HepG2 (cell line): ENCODE data around the gene IST1. TPM values are rescaled to one million over a fixed set of nuclear protein-coding genes. Genes with fewer than 3 reads are reported as not detected.

Source experiments
- EHMT2 ChIP-seq: fragments of 200-600 bp; sonication (generic); IDR thresholded peaks from 2 replicates; pipeline ENCODE4 v1.7.0; 2017; ENCODE audit warnings: antibody characterized with exemption, low read depth, low read length, borderline replicate concordance
- KAT7 ChIP-seq: IDR thresholded peaks from 2 replicates; pipeline ENCODE4 v1.6.1; 2018; ENCODE audit warnings: borderline replicate concordance, missing compliant biosample characterization
- MTA1 ChIP-seq: sonication (generic); formaldehyde crosslinking; IDR thresholded peaks from 2 replicates; pipeline ENCODE4 v1.4.0; 2020; ENCODE audit warnings: missing genetic modification reagents, mild to moderate bottlenecking, borderline replicate concordance
- NFE2L1 ChIP-seq: sonication (generic); formaldehyde crosslinking; IDR thresholded peaks from 2 replicates; pipeline ENCODE4 v1.4.0; 2020; ENCODE audit warnings: missing genetic modification reagents, mild to moderate bottlenecking, borderline replicate concordance
- NFKB2 ChIP-seq: sonication (generic); formaldehyde crosslinking; IDR thresholded peaks from 2 replicates; pipeline ENCODE4 v1.4.0; 2020; ENCODE audit warnings: missing genetic modification reagents, borderline replicate concordance
- NFYC ChIP-seq: IDR thresholded peaks from 2 replicates; pipeline ENCODE4 v1.6.1; 2016; ENCODE audit warnings: missing genetic modification reagents, missing compliant biosample characterization
- NR3C1 ChIP-seq: sonication (generic); formaldehyde crosslinking; IDR thresholded peaks from 2 replicates; pipeline ENCODE4 v1.4.0; 2020; ENCODE audit warnings: missing genetic modification reagents
- POLR2AphosphoS5 ChIP-seq: IDR thresholded peaks from 2 replicates; pipeline ENCODE4 v1.6.1; 2012; ENCODE audit warnings: low read depth, low read length
- RBFOX2 ChIP-seq: fragments of 200-400 bp; formaldehyde crosslinking; IDR thresholded peaks from 2 replicates; pipeline ENCODE4 v1.6.1; 2017; ENCODE audit warnings: low read depth, mild to moderate bottlenecking, low read length
- SIN3B ChIP-seq: fragments of 150-350 bp; IDR thresholded peaks from 2 replicates; pipeline ENCODE4 v1.6.1; 2014; ENCODE audit warnings: low read length
- SRSF1 ChIP-seq: fragments of 200-400 bp; formaldehyde crosslinking; optimal IDR thresholded peaks from 2 replicates; pipeline ENCODE3; 2017; ENCODE audit warnings: mild to moderate bottlenecking, low read depth, low read length, moderate library complexity
- SUZ12 ChIP-seq: fragments of 150-350 bp; IDR thresholded peaks from 2 replicates; pipeline ENCODE4 v1.6.1; 2014; ENCODE audit warnings: low read depth, low read length
- TAF15 ChIP-seq: fragments of 200-400 bp; formaldehyde crosslinking; IDR thresholded peaks from one replicate; pipeline ENCODE4 v1.6.1; 2018; ENCODE audit warnings: mild to moderate bottlenecking, low read depth, low read length; ENCODE audit not compliant: poor library complexity, severe bottlenecking
- THYN1 ChIP-seq: sonication (generic); formaldehyde crosslinking; IDR thresholded peaks from 2 replicates; pipeline ENCODE4 v1.8.1; 2023; ENCODE audit warnings: low read depth, mild to moderate bottlenecking, moderate library complexity, missing genetic modification reagents, borderline replicate concordance
- XRCC5 ChIP-seq: fragments of 200-400 bp; formaldehyde crosslinking; optimal IDR thresholded peaks from 2 replicates; pipeline ENCODE3; 2017; ENCODE audit warnings: mild to moderate bottlenecking, low read length
- ZNF256 ChIP-seq: sonication (generic); formaldehyde crosslinking; conservative IDR thresholded peaks from 2 replicates; pipeline ENCODE4 v1.4.0; 2020; ENCODE audit warnings: missing genetic modification reagents
- ZNF879 ChIP-seq: sonication (generic); formaldehyde crosslinking; IDR thresholded peaks from 2 replicates; pipeline ENCODE4 v1.8.1; 2023; ENCODE audit warnings: missing genetic modification reagents
- polyA plus RNA-seq, 8 experiments: library from polyadenylated mRNA; depleted of rRNA in 3 of 8; stranded (reverse) in 7 of 8; unstranded in 1 of 8; fragments of >200 nt; fragmentation: Illumina TruSeq in 4 of 8; extraction: Trizol in 4 of 8; gene quantifications; 2 replicates each; pipeline versions ENCODE4 v1.2.1 to v1.2.3, GENCODE V29; 2011 to 2016; ENCODE audit warnings: low read depth in 4 of 8, missing spikeins in 1 of 8, mixed read lengths in 1 of 8; ENCODE audit not compliant: insufficient read depth in 1 of 8
- total RNA-seq, 5 experiments: library from RNA; depleted of rRNA; stranded (reverse); fragments of >200 nt; fragmentation: Illumina TruSeq; extraction: Trizol; gene quantifications; 2 replicates each; pipeline ENCODE4 v1.2.3, GENCODE V29; 2016; ENCODE audit warnings: low read depth in 1 of 5
- TF ChIP-seq, protein P1 (sequence below): IDR thresholded peaks from 2 replicates; pipeline ENCODE4 v1.6.1; 2018; ENCODE audit warnings: missing genetic modification reagents, mild to moderate bottlenecking, missing compliant biosample characterization
- TF ChIP-seq, protein P2 (sequence below): sonication (generic); formaldehyde crosslinking; IDR thresholded peaks from 2 replicates; pipeline ENCODE4 v1.5.1; 2020; ENCODE audit warnings: missing genetic modification reagents, mild to moderate bottlenecking, borderline replicate concordance
- TF ChIP-seq, protein P3 (sequence below): IDR thresholded peaks from 2 replicates; pipeline ENCODE4 v1.6.1; 2016; ENCODE audit warnings: low read depth, borderline replicate concordance
- TF ChIP-seq, protein P4 (sequence below): sonication (generic); formaldehyde crosslinking; IDR thresholded peaks from 2 replicates; pipeline ENCODE4 v1.4.0; 2020; ENCODE audit warnings: missing genetic modification reagents, mild to moderate bottlenecking, borderline replicate concordance
- TF ChIP-seq, protein P5 (sequence below): sonication (generic); formaldehyde crosslinking; IDR thresholded peaks from 2 replicates; pipeline ENCODE4 v1.4.0; 2020; ENCODE audit warnings: missing genetic modification reagents

Gene IST1
- total and polyA plus RNA-seq, 2 of the 13 experiments (the other 11 are each of a cell fraction or from before 2014, with no cell fraction given) = 346 to 415 TPM

DNA sequence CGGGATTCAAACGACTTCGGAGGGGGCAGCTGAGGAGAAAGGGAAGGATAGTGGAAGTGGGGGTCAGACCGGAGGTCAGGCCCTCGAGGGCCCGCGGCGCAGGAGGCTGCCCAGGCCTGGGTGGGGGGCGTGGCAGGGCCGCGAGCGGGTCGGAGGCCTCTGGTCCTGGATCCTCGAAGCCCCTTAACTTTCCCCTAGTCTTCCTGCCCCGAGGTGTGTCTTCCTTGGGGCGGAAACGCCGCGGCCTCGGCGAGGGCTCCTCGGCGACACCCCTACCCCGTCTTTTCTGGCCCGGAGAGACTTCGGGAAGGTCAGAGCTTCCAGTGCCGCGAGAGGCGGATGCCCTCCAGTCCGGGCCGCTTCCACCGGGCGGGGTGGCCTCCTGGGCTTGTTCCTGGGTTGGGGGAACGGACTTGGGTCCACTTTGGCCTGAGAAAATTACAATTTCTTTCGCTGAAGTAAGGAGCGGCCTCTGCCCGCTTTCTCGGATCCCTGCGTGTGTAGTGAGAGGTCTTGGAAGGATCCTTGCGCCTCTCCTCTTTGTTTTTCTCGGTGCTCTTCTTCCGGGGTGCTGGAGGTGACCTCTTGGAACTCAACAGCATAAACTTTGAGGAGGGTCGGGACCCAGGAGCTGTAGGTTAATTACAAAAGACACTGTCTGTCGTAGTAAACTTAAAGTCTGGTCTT lies 491 bp downstream of the IST1 start (continued):
- peak; percentile 49; the same call in 1 of the 2 replicates for TF ChIP-seq NFE2L1 (CRISPR knock-in tag)
- TF ChIP-seq MTA1 (CRISPR knock-in tag) = no peak; the same call in 1 of the 2 replicates
- TF ChIP-seq, protein P1, sequence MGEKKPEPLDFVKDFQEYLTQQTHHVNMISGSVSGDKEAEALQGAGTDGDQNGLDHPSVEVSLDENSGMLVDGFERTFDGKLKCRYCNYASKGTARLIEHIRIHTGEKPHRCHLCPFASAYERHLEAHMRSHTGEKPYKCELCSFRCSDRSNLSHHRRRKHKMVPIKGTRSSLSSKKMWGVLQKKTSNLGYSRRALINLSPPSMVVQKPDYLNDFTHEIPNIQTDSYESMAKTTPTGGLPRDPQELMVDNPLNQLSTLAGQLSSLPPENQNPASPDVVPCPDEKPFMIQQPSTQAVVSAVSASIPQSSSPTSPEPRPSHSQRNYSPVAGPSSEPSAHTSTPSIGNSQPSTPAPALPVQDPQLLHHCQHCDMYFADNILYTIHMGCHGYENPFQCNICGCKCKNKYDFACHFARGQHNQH (CRISPR knock-in tag) = no peak
- no peak for TF ChIP-seq ZNF256 (CRISPR knock-in tag)
- TF ChIP-seq POLR2AphosphoS5 = no peak
- TF ChIP-seq EHMT2 = no peak
- 0 out of 2 replicates have a peak, but pooled peaks have one; percentile 77 for TF ChIP-seq ZNF879 (CRISPR knock-in tag)
- TF ChIP-seq NFYC (CRISPR knock-in tag) = no peak
- peak; percentile 15 for TF ChIP-seq SRSF1
- peak; percentile 30; the same call in 1 of the 2 replicates for TF ChIP-seq RBFOX2
- TF ChIP-seq TAF15 = no peak
- TF ChIP-seq, protein P2, sequence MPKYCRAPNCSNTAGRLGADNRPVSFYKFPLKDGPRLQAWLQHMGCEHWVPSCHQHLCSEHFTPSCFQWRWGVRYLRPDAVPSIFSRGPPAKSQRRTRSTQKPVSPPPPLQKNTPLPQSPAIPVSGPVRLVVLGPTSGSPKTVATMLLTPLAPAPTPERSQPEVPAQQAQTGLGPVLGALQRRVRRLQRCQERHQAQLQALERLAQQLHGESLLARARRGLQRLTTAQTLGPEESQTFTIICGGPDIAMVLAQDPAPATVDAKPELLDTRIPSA (CRISPR knock-in tag) = no peak
- TF ChIP-seq NR3C1 (CRISPR knock-in tag) = no peak
- TF ChIP-seq, protein P3, sequence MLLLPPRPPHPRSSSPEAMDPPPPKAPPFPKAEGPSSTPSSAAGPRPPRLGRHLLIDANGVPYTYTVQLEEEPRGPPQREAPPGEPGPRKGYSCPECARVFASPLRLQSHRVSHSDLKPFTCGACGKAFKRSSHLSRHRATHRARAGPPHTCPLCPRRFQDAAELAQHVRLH = no peak
- TF ChIP-seq SUZ12 = no peak
- peak; percentile 17; the same call in 1 of the 2 replicates for TF ChIP-seq KAT7 (CRISPR knock-in tag)
- no peak for TF ChIP-seq THYN1 (CRISPR knock-in tag)
- peak; percentile 1; the same call in 1 of the 2 replicates for TF ChIP-seq NFKB2
- TF ChIP-seq, protein P4, sequence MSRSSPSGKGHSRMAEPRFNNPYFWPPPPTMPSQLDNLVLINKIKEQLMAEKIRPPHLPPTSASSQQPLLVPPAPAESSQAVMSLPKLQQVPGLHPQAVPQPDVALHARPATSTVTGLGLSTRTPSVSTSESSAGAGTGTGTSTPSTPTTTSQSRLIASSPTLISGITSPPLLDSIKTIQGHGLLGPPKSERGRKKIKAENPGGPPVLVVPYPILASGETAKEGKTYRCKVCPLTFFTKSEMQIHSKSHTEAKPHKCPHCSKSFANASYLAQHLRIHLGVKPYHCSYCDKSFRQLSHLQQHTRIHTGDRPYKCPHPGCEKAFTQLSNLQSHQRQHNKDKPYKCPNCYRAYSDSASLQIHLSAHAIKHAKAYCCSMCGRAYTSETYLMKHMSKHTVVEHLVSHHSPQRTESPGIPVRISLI (CRISPR knock-in tag) = no peak
- TF ChIP-seq, protein P5, sequence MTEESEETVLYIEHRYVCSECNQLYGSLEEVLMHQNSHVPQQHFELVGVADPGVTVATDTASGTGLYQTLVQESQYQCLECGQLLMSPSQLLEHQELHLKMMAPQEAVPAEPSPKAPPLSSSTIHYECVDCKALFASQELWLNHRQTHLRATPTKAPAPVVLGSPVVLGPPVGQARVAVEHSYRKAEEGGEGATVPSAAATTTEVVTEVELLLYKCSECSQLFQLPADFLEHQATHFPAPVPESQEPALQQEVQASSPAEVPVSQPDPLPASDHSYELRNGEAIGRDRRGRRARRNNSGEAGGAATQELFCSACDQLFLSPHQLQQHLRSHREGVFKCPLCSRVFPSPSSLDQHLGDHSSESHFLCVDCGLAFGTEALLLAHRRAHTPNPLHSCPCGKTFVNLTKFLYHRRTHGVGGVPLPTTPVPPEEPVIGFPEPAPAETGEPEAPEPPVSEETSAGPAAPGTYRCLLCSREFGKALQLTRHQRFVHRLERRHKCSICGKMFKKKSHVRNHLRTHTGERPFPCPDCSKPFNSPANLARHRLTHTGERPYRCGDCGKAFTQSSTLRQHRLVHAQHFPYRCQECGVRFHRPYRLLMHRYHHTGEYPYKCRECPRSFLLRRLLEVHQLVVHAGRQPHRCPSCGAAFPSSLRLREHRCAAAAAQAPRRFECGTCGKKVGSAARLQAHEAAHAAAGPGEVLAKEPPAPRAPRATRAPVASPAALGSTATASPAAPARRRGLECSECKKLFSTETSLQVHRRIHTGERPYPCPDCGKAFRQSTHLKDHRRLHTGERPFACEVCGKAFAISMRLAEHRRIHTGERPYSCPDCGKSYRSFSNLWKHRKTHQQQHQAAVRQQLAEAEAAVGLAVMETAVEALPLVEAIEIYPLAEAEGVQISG (CRISPR knock-in tag) = no peak
- no peak for TF ChIP-seq SIN3B
- no peak for TF ChIP-seq XRCC5
